Nephron (organoid): Measurements from ENCODE around the gene CTIF.

Experiments
- H3K27ac Mint-ChIP-seq, 3 experiments: 2 replicates each; pipeline ENCODE4 v1.8.0; 2020; ENCODE audit warnings: mixed read lengths in 3 of 3, mild to moderate bottlenecking in 2 of 3, moderate library complexity in 1 of 3
- H3K27me3 Mint-ChIP-seq: 2 replicates; pipeline ENCODE4 v1.8.0; 2021; ENCODE audit warnings: low read depth, mild to moderate bottlenecking, moderate library complexity, mixed read lengths
- H3K36me3 Mint-ChIP-seq: 2 replicates; pipeline ENCODE4 v1.8.0; 2020; ENCODE audit warnings: low read depth, mixed read lengths
- H3K4me1 Mint-ChIP-seq: 2 replicates; pipeline ENCODE4 v1.8.0; 2020; ENCODE audit warnings: mixed read lengths
- H3K4me3 Mint-ChIP-seq, 3 experiments: 2 replicates each; pipeline ENCODE4 v1.8.0; 2020; ENCODE audit warnings: mild to moderate bottlenecking in 3 of 3, mixed read lengths in 3 of 3, moderate library complexity in 2 of 3
- H3K9me3 Mint-ChIP-seq: 2 replicates; pipeline ENCODE4 v1.8.0; 2020; ENCODE audit warnings: mixed read lengths
- CTCF ChIP-seq, 3 experiments: fragments of 200-600 bp; sonication (generic); IDR thresholded peaks; one replicate each; pipeline ENCODE4 v1.5.0; 2021; ENCODE audit warnings: antibody characterized with exemption in 3 of 3; ENCODE audit not compliant: unreplicated experiment in 3 of 3

CTIF gene

GRCh38 chr18:48828691-48829442 is 290.0 kb downstream of the CTIF start:
- H3K27me3 Mint-ChIP-seq: no peaks in the 10 kb centered on the region
- peaks cover 11% of the 10 kb centered on the region for H3K36me3 Mint-ChIP-seq
- H3K4me1 Mint-ChIP-seq: peaks cover 89% of the 10 kb centered on the region
- peak overlapping the region; percentile 81 to 82 (median 81) for H3K4me3 Mint-ChIP-seq
- TF ChIP-seq CTCF (IDR thresholded peaks at IDR 0.05; ENCODE audit: unreplicated experiment in 3 of 3): no peak
- peak overlapping the region; percentile 97 to 99 (median 98) for H3K27ac Mint-ChIP-seq
- H3K9me3 Mint-ChIP-seq: no peaks in the 10 kb centered on the region

GRCh38 chr18:48829443-48830149 is 290.8 kb downstream of the CTIF start:
- peak overlapping the region; percentile 97 to 99 (median 98) for H3K27ac Mint-ChIP-seq
- H3K27me3 Mint-ChIP-seq: no peaks in the 10 kb centered on the region
- peaks cover 93% of the 10 kb centered on the region for H3K4me1 Mint-ChIP-seq
- H3K36me3 Mint-ChIP-seq: peaks cover 4% of the 10 kb centered on the region
- no peak for TF ChIP-seq CTCF (IDR thresholded peaks at IDR 0.05; ENCODE audit: unreplicated experiment in 3 of 3)
- H3K9me3 Mint-ChIP-seq: no peaks in the 10 kb centered on the region
- peak overlapping the region in 2 of 3 experiments; percentile 54 to 56 for H3K4me3 Mint-ChIP-seq

- peaks cover 90% of the 10 kb centered on the region for H3K4me1 Mint-ChIP-seq
- H3K36me3 Mint-ChIP-seq: no peaks in the 10 kb centered on the region
- H3K27me3 Mint-ChIP-seq: no peaks in the 10 kb centered on the region
- H3K4me3 Mint-ChIP-seq: no peak overlapping the region
- H3K27ac Mint-ChIP-seq: peak overlapping the region; percentile 97 to 99 (median 98)
- no peak for TF ChIP-seq CTCF (IDR thresholded peaks at IDR 0.05; ENCODE audit: unreplicated experiment in 3 of 3)
- H3K9me3 Mint-ChIP-seq: no peaks in the 10 kb centered on the region
Observed at GRCh38 chr18:48831113-48831759, 292.4 kb downstream of the CTIF start.

- Mint-ChIP-seq H3K27me3 (no peaks in the 10 kb centered on the region), H3K4me3 (no peak overlapping the region), H3K27ac (peak overlapping the region; percentile 46 to 97 (median 97)), H3K36me3 (no peaks in the 10 kb centered on the region), H3K4me1 (peaks cover 85% of the 10 kb centered on the region), H3K9me3 (no peaks in the 10 kb centered on the region)
- TF ChIP-seq CTCF (IDR thresholded peaks at IDR 0.05; ENCODE audit: unreplicated experiment in 3 of 3): no peak
Observed at GRCh38 chr18:48831802-48832201, 293.0 kb downstream of the CTIF start.

GRCh38 chr18:48832938-48833700 is 294.3 kb downstream of the CTIF start:
- H3K27ac Mint-ChIP-seq: peak overlapping the region; percentile 94 to 97 (median 97)
- H3K4me1 Mint-ChIP-seq: peaks cover 81% of the 10 kb centered on the region
- no peaks in the 10 kb centered on the region for H3K27me3 Mint-ChIP-seq
- peak overlapping the region; percentile 7 to 63 (median 27) for H3K4me3 Mint-ChIP-seq
- no peaks in the 10 kb centered on the region for H3K9me3 Mint-ChIP-seq
- TF ChIP-seq CTCF (IDR thresholded peaks at IDR 0.05; ENCODE audit: unreplicated experiment in 3 of 3): no peak
- H3K36me3 Mint-ChIP-seq: no peaks in the 10 kb centered on the region
